SH-SY5Y (cell line): ENCODE results near the gene PHKG1.

Source experiments
- GATA2 ChIP-seq: IDR thresholded peaks from 2 replicates; pipeline ENCODE4 v1.6.1; 2011; ENCODE audit warnings: mild to moderate bottlenecking, low read depth, low read length
- GATA3 ChIP-seq: IDR thresholded peaks from 2 replicates; pipeline ENCODE4 v1.6.1; 2011; ENCODE audit warnings: low read depth, mild to moderate bottlenecking, low read length, moderate library complexity

DNA sequence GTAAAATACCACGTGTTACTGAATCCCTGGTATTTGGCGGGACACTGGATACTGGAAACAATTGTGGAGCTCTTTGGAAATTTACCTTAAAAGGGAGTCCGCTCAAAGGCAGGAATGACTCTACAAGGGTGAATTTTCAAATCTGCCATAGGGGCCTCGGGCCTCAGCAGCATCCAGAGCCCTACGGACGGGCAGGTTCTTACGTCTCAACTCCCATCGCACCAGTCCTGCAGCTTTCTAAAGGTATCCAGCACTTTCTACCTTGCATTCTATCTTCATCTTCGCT, 41.8 kb downstream of the PHKG1 start:
- no peak for TF ChIP-seq GATA2
- no peak for TF ChIP-seq GATA3
